HG03159 (cell line): ENCODE data around the gene WFDC6.

Experiments
- ATAC-seq: cut with Tn5 transposase; IDR thresholded peaks from one replicate; pipeline ENCODE4 v1.9.1; 2021; ENCODE audit warnings: mild to moderate bottlenecking, moderate library complexity; ENCODE audit not compliant: unreplicated experiment

WFDC6 gene

GRCh38 chr20:45518282-45518681, 21.0 kb downstream of the WFDC6 start:
- no peak for ATAC-seq

- no peak for ATAC-seq
Measured at GRCh38 chr20:45515147-45515913, 24.0 kb downstream of the WFDC6 start, which contains the start of gene SPINT3. TSS of gene SPINT3 (minus strand) at chr20:45515622. CDS start at chr20:45515608, 14 bp downstream.

GRCh38 chr20:45510242-45510862, 28.9 kb downstream of the WFDC6 start:
- ATAC-seq = no peak

GRCh38 chr20:45509091-45509490, 30.2 kb downstream of the WFDC6 start:
- ATAC-seq = no peak

- no peak for ATAC-seq
Measured at GRCh38 chr20:45508068-45508886, 31.0 kb downstream of the WFDC6 start.

GRCh38 chr20:45507011-45507820, 32.1 kb downstream of the WFDC6 start:
- ATAC-seq = no peak

- no peak for ATAC-seq
Measured at GRCh38 chr20:45506398-45506797, 32.9 kb downstream of the WFDC6 start.

GRCh38 chr20:45503403-45503802, 35.9 kb downstream of the WFDC6 start:
- ATAC-seq = no peak

- no peak for ATAC-seq
Measured at GRCh38 chr20:45502561-45502960, 36.7 kb downstream of the WFDC6 start.

- ATAC-seq = no peak
Measured at GRCh38 chr20:45501600-45501999, 37.7 kb downstream of the WFDC6 start.

GRCh38 chr20:45500022-45500421, 39.3 kb downstream of the WFDC6 start:
- no peak for ATAC-seq

GRCh38 chr20:45497971-45498494, 41.2 kb downstream of the WFDC6 start:
- ATAC-seq = no peak

GRCh38 chr20:45496166-45496565, 43.1 kb downstream of the WFDC6 start:
- ATAC-seq = no peak

GRCh38 chr20:45495501-45495941, 43.8 kb downstream of the WFDC6 start:
- no peak for ATAC-seq

- ATAC-seq = no peak
Measured at GRCh38 chr20:45489083-45489531, 50.2 kb downstream of the WFDC6 start.

- ATAC-seq = no peak
Measured at GRCh38 chr20:45487231-45487635, 52.0 kb downstream of the WFDC6 start.

GRCh38 chr20:45485388-45485787, 53.9 kb downstream of the WFDC6 start:
- ATAC-seq = no peak

- no peak for ATAC-seq
Measured at GRCh38 chr20:45484676-45485075, 54.6 kb downstream of the WFDC6 start.
